HepG2 (cell line): Measurements from ENCODE around the gene DGAT2L6. TPM values are rescaled to one million over a fixed set of nuclear protein-coding genes. Genes with fewer than 3 reads are reported as not detected.
A peak's percentile ranks its signal among the peaks of the same experiment; 100 is the strongest.

Experiments used
- AGO1 ChIP-seq: fragments of 200-400 bp; formaldehyde crosslinking; IDR thresholded peaks from 2 replicates; pipeline ENCODE4 v1.6.1; 2017; ENCODE audit warnings: mild to moderate bottlenecking, low read depth, low read length, moderate library complexity; ENCODE audit not compliant: poor library complexity, severe bottlenecking
- CSRNP2 ChIP-seq: sonication (generic); formaldehyde crosslinking; conservative IDR thresholded peaks from 2 replicates; pipeline ENCODE4 v1.8.0; 2022; ENCODE audit warnings: low read depth, missing genetic modification reagents
- GABPA ChIP-seq, 2 experiments: IDR thresholded peaks; 2 replicates each; pipeline ENCODE4 v1.6.1; 2011 to 2016; ENCODE audit warnings: low read depth in 2 of 2, low read length in 1 of 2, missing biosample characterization in 1 of 2, missing genetic modification characterization in 1 of 2
- GATA4 ChIP-seq: sonication (generic); IDR thresholded peaks from 2 replicates; pipeline ENCODE4 v1.6.1; 2016; ENCODE audit warnings: antibody characterized with exemption, low read depth, borderline replicate concordance
- GTF2F1 ChIP-seq: fragments of 150-350 bp; IDR thresholded peaks from 2 replicates; pipeline ENCODE4 v1.6.1; 2014; ENCODE audit warnings: low read length
- MBD4 ChIP-seq: IDR thresholded peaks from 2 replicates; pipeline ENCODE4 v1.6.1; 2012; ENCODE audit warnings: low read length, inconsistent platforms, borderline replicate concordance
- NKX3-1 ChIP-seq: sonication (generic); formaldehyde crosslinking; IDR thresholded peaks from 2 replicates; pipeline ENCODE4 v1.5.0; 2020; ENCODE audit warnings: missing genetic modification reagents
- NR0B2 ChIP-seq: sonication (generic); formaldehyde crosslinking; IDR thresholded peaks from 2 replicates; pipeline ENCODE4 v1.4.0; 2020; ENCODE audit warnings: mild to moderate bottlenecking, missing genetic modification reagents
- RARG ChIP-seq: sonication (generic); formaldehyde crosslinking; IDR thresholded peaks from 2 replicates; pipeline ENCODE4 v1.4.0; 2020; ENCODE audit warnings: low read depth, mild to moderate bottlenecking, missing genetic modification reagents
- RFXAP ChIP-seq: sonication (generic); formaldehyde crosslinking; IDR thresholded peaks from 2 replicates; pipeline ENCODE4 v1.4.0; 2020; ENCODE audit warnings: missing genetic modification reagents, borderline replicate concordance
- SNRNP70 ChIP-seq: fragments of 200-400 bp; formaldehyde crosslinking; IDR thresholded peaks from 2 replicates; pipeline ENCODE4 v1.6.1; 2017; ENCODE audit warnings: mild to moderate bottlenecking, low read depth, low read length, moderate library complexity
- TFAP4 ChIP-seq: sonication (generic); IDR thresholded peaks from 2 replicates; pipeline ENCODE4 v1.6.1; 2016; ENCODE audit warnings: low read depth, borderline replicate concordance
- ZBTB39 ChIP-seq: sonication (generic); formaldehyde crosslinking; IDR thresholded peaks from 2 replicates; pipeline ENCODE4 v1.5.0; 2020; ENCODE audit warnings: missing genetic modification reagents
- ZFP36L2 ChIP-seq: sonication (generic); formaldehyde crosslinking; IDR thresholded peaks from 2 replicates; pipeline ENCODE4 v1.4.0; 2020; ENCODE audit warnings: missing genetic modification reagents
- ZMAT5 ChIP-seq: sonication (generic); formaldehyde crosslinking; IDR thresholded peaks from 2 replicates; pipeline ENCODE4 v1.5.0; 2020; ENCODE audit warnings: mild to moderate bottlenecking, low read depth, missing genetic modification reagents, borderline replicate concordance
- ZNF552 ChIP-seq: sonication (generic); formaldehyde crosslinking; IDR thresholded peaks from 2 replicates; pipeline ENCODE4 v1.9.0; 2022; ENCODE audit warnings: missing genetic modification reagents, mild to moderate bottlenecking, borderline replicate concordance
- ZNF570 ChIP-seq: sonication (generic); formaldehyde crosslinking; IDR thresholded peaks from 2 replicates; pipeline ENCODE4 v1.4.0; 2020; ENCODE audit warnings: mild to moderate bottlenecking, missing genetic modification reagents, borderline replicate concordance
- ZNF720 ChIP-seq: sonication (generic); formaldehyde crosslinking; IDR thresholded peaks from 2 replicates; pipeline ENCODE4 v1.4.0; 2020; ENCODE audit warnings: missing genetic modification reagents
- ZNF761 ChIP-seq: sonication (generic); formaldehyde crosslinking; conservative IDR thresholded peaks from 2 replicates; pipeline ENCODE4 v1.4.0; 2020; ENCODE audit warnings: mild to moderate bottlenecking, missing genetic modification reagents
- ZNF878 ChIP-seq: sonication (generic); formaldehyde crosslinking; IDR thresholded peaks from 2 replicates; pipeline ENCODE4 v1.8.1; 2023; ENCODE audit warnings: mild to moderate bottlenecking, missing genetic modification reagents, moderate library complexity
- polyA plus RNA-seq, 8 experiments: library from polyadenylated mRNA; depleted of rRNA in 3 of 8; stranded (reverse) in 7 of 8; unstranded in 1 of 8; fragments of >200 nt; fragmentation: Illumina TruSeq in 4 of 8; extraction: Trizol in 4 of 8; gene quantifications; 2 replicates each; pipeline versions ENCODE4 v1.2.1 to v1.2.3, GENCODE V29; 2011 to 2016; ENCODE audit warnings: low read depth in 4 of 8, missing spikeins in 1 of 8, mixed read lengths in 1 of 8; ENCODE audit not compliant: insufficient read depth in 1 of 8
- total RNA-seq, 5 experiments: library from RNA; depleted of rRNA; stranded (reverse); fragments of >200 nt; fragmentation: Illumina TruSeq; extraction: Trizol; gene quantifications; 2 replicates each; pipeline ENCODE4 v1.2.3, GENCODE V29; 2016; ENCODE audit warnings: low read depth in 1 of 5
- TF ChIP-seq, protein P1 (sequence below): sonication (generic); formaldehyde crosslinking; IDR thresholded peaks from 2 replicates; pipeline ENCODE4 v1.8.0; 2022; ENCODE audit warnings: mild to moderate bottlenecking, missing genetic modification reagents, borderline replicate concordance

DGAT2L6 gene
- total and polyA plus RNA-seq, 2 of the 13 experiments (the other 11 are each of a cell fraction or from before 2014, with no cell fraction given) = not detected

DNA sequence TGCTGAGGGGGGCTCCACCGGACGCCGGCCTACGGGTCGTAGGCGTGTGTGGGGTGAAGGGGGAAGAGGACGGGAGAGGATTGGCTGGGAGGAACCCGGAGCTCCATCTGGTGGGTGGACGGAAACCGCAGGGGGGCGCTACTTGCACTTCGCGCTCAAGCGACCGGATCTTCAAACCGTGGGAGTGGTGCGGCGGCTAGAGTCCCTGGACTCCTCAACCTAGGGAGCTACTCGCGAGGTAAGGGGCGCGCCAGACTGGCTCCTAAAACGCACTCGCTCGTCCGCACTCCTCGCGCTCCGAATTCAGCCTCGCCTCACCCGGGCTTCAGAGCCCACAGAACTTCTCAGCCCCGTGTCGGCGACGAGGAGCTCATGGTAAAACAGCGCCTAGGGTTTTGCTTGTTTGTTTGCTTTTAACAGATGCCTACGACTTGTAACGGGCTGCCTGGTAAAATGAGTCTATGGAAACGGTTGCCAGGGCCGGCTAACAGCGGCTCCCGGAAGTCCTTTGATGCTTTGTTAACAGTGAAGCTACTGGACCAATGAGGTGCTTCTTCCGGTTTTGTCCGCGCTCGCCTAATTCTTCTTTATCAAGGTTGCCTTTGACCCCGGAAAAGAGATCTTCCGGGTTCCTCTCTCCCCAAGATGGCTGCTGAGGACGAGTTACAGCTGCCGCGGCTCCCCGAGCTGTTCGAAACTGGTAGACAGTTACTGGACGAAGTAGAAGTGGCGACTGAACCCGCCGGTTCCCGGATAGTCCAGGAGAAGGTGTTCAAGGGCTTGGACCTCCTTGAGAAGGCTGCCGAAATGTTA lies 43.8 kb upstream of the DGAT2L6 start, which contains the start of gene IGBP1 (continued):
- TF ChIP-seq GTF2F1 (no peak), ZNF878 (no peak), MBD4 (no peak), SNRNP70 (no peak), ZFP36L2 (CRISPR knock-in tag) (no peak), GATA4 (no peak), GABPA (IDR thresholded peaks at IDR 0.05; ENCODE audit: low read depth, low read length) (peak; percentile 48), GABPA (CRISPR knock-in tag; IDR thresholded peaks at IDR 0.05; ENCODE audit: low read depth) (peak; percentile 89), CSRNP2 (CRISPR knock-in tag) (no peak), ZNF761 (CRISPR knock-in tag) (no peak), ZNF570 (CRISPR knock-in tag) (no peak), ZNF552 (CRISPR knock-in tag) (no peak), NKX3-1 (CRISPR knock-in tag) (no peak), TFAP4 (no peak), RFXAP (no peak), ZNF720 (CRISPR knock-in tag) (no peak), AGO1 (no peak), RARG (no peak), ZBTB39 (CRISPR knock-in tag) (no peak), NR0B2 (CRISPR knock-in tag) (no peak), ZMAT5 (CRISPR knock-in tag) (no peak)
- TF ChIP-seq, protein P1, sequence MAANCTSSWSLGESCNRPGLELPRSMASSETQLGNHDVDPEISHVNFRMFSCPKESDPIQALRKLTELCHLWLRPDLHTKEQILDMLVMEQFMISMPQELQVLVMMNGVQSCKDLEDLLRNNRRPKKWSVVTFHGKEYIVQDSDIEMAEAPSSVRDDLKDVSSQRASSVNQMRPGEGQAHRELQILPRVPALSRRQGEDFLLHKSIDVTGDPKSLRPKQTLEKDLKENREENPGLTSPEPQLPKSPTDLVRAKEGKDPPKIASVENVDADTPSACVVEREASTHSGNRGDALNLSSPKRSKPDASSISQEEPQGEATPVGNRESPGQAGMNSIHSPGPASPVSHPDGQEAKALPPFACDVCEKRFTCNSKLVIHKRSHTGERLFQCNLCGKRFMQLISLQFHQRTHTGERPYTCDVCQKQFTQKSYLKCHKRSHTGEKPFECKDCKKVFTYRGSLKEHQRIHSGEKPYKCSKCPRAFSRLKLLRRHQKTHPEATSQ = no peak
